ENCODE results near the gene SPEG.

SPEG gene

DNA sequence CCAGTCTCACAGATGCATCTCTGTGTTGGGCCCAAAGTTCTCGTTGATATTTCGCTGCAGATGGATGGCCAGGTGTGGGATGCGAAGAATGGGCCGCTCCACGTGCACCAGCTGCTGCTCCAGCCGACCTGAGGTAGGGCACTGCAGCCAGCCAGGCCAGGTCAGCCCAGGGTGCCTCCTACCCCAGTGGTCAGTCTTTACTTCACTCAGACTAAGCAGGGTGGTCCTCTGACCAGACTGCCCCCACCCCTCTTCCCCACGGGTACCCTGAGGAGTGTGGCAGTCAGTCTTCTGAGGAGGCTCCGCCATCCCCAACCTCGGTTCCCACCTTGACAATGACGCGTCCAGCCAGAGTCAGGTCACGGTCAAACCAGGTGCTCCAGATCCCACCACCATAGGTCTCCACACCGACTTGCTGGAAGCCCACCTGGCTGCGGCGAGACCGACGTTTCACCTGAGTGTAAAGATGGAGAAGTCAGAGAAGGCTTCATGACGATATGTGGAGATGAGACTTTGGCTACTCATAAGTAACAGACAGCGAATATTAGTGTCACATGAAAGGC, 48.6 kb upstream of the SPEG start:
- TF ChIP-seq ARNTL (CRISPR knock-in tag; IDR thresholded peaks at IDR 0.05; ENCODE audit: borderline replicate concordance, low read depth): no peak
- TF ChIP-seq TOX (CRISPR knock-in tag; IDR thresholded peaks at IDR 0.05; ENCODE audit: borderline replicate concordance): no peak
- no peak for TF ChIP-seq SNAI2 (CRISPR knock-in tag; IDR thresholded peaks at IDR 0.05)
- TF ChIP-seq, protein P1, sequence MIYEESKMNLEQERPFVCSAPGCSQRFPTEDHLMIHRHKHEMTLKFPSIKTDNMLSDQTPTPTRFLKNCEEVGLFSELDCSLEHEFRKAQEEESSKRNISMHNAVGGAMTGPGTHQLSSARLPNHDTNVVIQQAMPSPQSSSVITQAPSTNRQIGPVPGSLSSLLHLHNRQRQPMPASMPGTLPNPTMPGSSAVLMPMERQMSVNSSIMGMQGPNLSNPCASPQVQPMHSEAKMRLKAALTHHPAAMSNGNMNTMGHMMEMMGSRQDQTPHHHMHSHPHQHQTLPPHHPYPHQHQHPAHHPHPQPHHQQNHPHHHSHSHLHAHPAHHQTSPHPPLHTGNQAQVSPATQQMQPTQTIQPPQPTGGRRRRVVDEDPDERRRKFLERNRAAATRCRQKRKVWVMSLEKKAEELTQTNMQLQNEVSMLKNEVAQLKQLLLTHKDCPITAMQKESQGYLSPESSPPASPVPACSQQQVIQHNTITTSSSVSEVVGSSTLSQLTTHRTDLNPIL (CRISPR knock-in tag; IDR thresholded peaks at IDR 0.05; ENCODE audit: low read depth): no peak
- TF ChIP-seq PPARA (CRISPR knock-in tag; IDR thresholded peaks at IDR 0.05; ENCODE audit: borderline replicate concordance): no peak
- TF ChIP-seq ZNF8 (CRISPR knock-in tag; IDR thresholded peaks at IDR 0.05): no peak
- no peak for TF ChIP-seq ZNF70 (CRISPR knock-in tag; IDR thresholded peaks at IDR 0.05)
- TF ChIP-seq, protein P2, sequence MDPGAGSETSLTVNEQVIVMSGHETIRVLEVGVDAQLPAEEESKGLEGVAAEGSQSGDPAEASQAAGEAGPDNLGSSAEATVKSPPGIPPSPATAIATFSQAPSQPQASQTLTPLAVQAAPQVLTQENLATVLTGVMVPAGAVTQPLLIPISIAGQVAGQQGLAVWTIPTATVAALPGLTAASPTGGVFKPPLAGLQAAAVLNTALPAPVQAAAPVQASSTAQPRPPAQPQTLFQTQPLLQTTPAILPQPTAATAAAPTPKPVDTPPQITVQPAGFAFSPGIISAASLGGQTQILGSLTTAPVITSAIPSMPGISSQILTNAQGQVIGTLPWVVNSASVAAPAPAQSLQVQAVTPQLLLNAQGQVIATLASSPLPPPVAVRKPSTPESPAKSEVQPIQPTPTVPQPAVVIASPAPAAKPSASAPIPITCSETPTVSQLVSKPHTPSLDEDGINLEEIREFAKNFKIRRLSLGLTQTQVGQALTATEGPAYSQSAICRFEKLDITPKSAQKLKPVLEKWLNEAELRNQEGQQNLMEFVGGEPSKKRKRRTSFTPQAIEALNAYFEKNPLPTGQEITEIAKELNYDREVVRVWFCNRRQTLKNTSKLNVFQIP (CRISPR knock-in tag; IDR thresholded peaks at IDR 0.05; ENCODE audit: borderline replicate concordance, low read depth): no peak
- no peak for TF ChIP-seq GLIS3 (CRISPR knock-in tag; IDR thresholded peaks at IDR 0.05)
- ATAC-seq: no peak

DNA sequence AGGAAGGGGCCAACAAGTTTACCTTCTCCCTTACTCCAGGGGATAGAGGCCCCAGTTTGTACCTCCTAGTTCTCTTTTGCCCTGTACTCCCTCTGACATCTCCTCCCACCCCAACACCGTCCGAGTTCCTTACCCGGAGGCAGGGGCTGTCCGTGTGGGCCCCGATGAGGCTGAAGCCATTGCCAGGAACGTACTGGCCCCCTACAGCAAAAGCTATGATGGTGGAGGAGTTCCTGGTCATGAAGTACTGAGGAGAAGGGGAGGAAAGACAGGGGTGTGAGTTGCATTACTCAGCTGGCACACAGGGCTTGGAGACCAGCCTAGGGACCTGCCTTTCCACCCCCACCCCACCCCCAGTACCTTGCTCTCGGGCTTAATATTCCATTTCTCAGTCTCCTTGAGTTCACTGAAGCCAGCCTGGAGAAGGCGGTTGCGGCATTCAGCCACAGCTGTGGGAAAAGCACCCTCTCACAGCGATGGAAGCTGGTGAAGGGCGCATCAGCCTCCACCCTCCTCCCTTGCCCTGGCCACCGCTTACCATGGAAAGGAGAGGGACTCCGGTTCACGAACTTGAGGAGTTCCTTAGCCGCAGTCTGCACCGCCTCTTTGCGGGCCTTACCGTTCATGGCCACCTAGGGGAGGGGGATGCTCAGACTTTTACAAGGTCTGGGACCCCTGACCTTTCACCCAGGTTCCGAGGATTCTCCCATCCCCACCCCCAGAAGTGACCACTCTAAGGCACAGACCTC, 47.9 kb upstream of the SPEG start:
- TF ChIP-seq BACH2 (CRISPR knock-in tag; IDR thresholded peaks at IDR 0.05; ENCODE audit: borderline replicate concordance) (no peak), ZC3H10 (CRISPR knock-in tag; IDR thresholded peaks at IDR 0.05) (no peak), ISL1 (CRISPR knock-in tag; IDR thresholded peaks at IDR 0.05) (no peak), ZNF70 (CRISPR knock-in tag; IDR thresholded peaks at IDR 0.05) (no peak), RARB (CRISPR knock-in tag; IDR thresholded peaks at IDR 0.05) (no peak), ZFP30 (CRISPR knock-in tag; IDR thresholded peaks at IDR 0.05) (no peak), ZNF8 (CRISPR knock-in tag; IDR thresholded peaks at IDR 0.05) (no peak), ZNF565 (CRISPR knock-in tag; conservative IDR thresholded peaks at IDR 0.05; ENCODE audit: low read depth) (no peak), ZFP3 (CRISPR knock-in tag; IDR thresholded peaks at IDR 0.05) (no peak), OSR1 (CRISPR knock-in tag; IDR thresholded peaks at IDR 0.05) (no peak), PPARA (CRISPR knock-in tag; IDR thresholded peaks at IDR 0.05; ENCODE audit: borderline replicate concordance) (no peak), SNAI2 (CRISPR knock-in tag; IDR thresholded peaks at IDR 0.05) (no peak), TOX (CRISPR knock-in tag; IDR thresholded peaks at IDR 0.05; ENCODE audit: borderline replicate concordance) (no peak), GLIS3 (CRISPR knock-in tag; IDR thresholded peaks at IDR 0.05) (no peak)
- TF ChIP-seq, protein P2 (CRISPR knock-in tag; IDR thresholded peaks at IDR 0.05; ENCODE audit: borderline replicate concordance, low read depth): no peak
- TF ChIP-seq, protein P3, sequence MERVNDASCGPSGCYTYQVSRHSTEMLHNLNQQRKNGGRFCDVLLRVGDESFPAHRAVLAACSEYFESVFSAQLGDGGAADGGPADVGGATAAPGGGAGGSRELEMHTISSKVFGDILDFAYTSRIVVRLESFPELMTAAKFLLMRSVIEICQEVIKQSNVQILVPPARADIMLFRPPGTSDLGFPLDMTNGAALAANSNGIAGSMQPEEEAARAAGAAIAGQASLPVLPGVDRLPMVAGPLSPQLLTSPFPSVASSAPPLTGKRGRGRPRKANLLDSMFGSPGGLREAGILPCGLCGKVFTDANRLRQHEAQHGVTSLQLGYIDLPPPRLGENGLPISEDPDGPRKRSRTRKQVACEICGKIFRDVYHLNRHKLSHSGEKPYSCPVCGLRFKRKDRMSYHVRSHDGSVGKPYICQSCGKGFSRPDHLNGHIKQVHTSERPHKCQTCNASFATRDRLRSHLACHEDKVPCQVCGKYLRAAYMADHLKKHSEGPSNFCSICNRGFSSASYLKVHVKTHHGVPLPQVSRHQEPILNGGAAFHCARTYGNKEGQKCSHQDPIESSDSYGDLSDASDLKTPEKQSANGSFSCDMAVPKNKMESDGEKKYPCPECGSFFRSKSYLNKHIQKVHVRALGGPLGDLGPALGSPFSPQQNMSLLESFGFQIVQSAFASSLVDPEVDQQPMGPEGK (CRISPR knock-in tag; IDR thresholded peaks at IDR 0.05; ENCODE audit: borderline replicate concordance): no peak
- TF ChIP-seq, protein P4, sequence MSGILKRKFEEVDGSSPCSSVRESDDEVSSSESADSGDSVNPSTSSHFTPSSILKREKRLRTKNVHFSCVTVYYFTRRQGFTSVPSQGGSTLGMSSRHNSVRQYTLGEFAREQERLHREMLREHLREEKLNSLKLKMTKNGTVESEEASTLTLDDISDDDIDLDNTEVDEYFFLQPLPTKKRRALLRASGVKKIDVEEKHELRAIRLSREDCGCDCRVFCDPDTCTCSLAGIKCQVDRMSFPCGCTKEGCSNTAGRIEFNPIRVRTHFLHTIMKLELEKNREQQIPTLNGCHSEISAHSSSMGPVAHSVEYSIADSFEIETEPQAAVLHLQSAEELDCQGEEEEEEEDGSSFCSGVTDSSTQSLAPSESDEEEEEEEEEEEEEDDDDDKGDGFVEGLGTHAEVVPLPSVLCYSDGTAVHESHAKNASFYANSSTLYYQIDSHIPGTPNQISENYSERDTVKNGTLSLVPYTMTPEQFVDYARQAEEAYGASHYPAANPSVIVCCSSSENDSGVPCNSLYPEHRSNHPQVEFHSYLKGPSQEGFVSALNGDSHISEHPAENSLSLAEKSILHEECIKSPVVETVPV (CRISPR knock-in tag; IDR thresholded peaks at IDR 0.05): no peak
- ATAC-seq: no peak

DNA sequence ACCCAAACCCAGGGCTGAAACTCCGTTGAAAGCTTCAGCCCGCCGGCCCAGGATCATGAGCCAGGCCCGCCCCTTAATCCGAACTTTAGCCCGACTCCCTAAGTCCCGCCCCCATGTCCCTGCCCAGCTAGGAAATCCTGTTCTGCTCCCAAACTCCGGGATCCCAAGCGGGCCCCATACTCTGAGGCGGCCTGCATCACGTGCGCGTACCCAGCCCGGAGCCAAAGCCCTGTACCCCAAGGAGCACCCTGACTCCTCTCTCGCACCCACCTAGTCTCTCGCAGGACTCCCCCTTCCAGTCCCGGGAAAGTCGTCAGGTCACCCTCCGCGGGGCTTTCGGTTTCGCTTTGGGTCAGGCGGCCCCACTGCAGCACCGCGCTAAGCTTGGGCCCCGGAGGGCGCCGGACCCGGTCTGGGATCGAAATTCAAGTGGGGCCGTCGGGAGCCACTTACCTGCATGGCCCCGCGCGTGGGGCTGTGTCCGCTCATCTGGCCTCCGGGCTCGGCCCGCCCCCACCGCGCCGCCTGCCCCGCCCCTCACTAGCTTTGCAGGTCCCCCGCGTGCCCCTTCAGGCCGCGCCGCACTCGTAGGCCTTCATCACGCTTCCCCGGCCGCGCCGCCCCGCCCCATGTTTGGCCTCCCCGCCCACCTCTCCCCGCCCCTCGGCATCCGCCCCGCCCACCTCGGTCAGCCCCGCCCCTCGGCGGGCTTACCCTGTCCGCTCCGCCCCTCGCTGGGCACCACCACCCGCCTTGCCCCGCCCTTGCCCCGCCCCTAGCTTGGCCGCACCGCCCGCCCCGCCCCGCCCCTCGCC, 47.1 kb upstream of the SPEG start, which contains the start of gene DNPEP:
TSS of gene DNPEP (minus strand) at position 607 of the 815 bp plus-strand sequence. CDS start at position 489, 118 bp downstream.
- ATAC-seq: peak; percentile 82
- TF ChIP-seq ARNTL (CRISPR knock-in tag; IDR thresholded peaks at IDR 0.05; ENCODE audit: borderline replicate concordance, low read depth) (no peak), BACH2 (CRISPR knock-in tag; IDR thresholded peaks at IDR 0.05; ENCODE audit: borderline replicate concordance) (no peak), RARB (CRISPR knock-in tag; IDR thresholded peaks at IDR 0.05) (no peak), GLIS3 (CRISPR knock-in tag; IDR thresholded peaks at IDR 0.05) (0 out of 2 replicates have a peak, but pooled peaks have one; percentile 52), ZC3H10 (CRISPR knock-in tag; IDR thresholded peaks at IDR 0.05) (no peak), ESRRG (CRISPR knock-in tag; IDR thresholded peaks at IDR 0.05) (no peak), ZNF70 (CRISPR knock-in tag; IDR thresholded peaks at IDR 0.05) (no peak), ISL1 (CRISPR knock-in tag; IDR thresholded peaks at IDR 0.05) (no peak), ZFP30 (CRISPR knock-in tag; IDR thresholded peaks at IDR 0.05) (no peak), ZFP3 (CRISPR knock-in tag; IDR thresholded peaks at IDR 0.05) (no peak), CSDC2 (CRISPR knock-in tag; IDR thresholded peaks at IDR 0.05) (no peak), SNAI2 (CRISPR knock-in tag; IDR thresholded peaks at IDR 0.05) (no peak), TOX (CRISPR knock-in tag; IDR thresholded peaks at IDR 0.05; ENCODE audit: borderline replicate concordance) (no peak)
- TF ChIP-seq, protein P3 (CRISPR knock-in tag; IDR thresholded peaks at IDR 0.05; ENCODE audit: borderline replicate concordance): peak; percentile 54; the same call in 1 of the 2 replicates
- TF ChIP-seq, protein P1 (CRISPR knock-in tag; IDR thresholded peaks at IDR 0.05; ENCODE audit: low read depth): no peak

All from SK-N-SH treated with all-trans-retinoic acid at 6 μM for 48 hours (cell line).